Measurements from ENCODE around the gene CAMTA1.

CAMTA1 gene

DNA sequence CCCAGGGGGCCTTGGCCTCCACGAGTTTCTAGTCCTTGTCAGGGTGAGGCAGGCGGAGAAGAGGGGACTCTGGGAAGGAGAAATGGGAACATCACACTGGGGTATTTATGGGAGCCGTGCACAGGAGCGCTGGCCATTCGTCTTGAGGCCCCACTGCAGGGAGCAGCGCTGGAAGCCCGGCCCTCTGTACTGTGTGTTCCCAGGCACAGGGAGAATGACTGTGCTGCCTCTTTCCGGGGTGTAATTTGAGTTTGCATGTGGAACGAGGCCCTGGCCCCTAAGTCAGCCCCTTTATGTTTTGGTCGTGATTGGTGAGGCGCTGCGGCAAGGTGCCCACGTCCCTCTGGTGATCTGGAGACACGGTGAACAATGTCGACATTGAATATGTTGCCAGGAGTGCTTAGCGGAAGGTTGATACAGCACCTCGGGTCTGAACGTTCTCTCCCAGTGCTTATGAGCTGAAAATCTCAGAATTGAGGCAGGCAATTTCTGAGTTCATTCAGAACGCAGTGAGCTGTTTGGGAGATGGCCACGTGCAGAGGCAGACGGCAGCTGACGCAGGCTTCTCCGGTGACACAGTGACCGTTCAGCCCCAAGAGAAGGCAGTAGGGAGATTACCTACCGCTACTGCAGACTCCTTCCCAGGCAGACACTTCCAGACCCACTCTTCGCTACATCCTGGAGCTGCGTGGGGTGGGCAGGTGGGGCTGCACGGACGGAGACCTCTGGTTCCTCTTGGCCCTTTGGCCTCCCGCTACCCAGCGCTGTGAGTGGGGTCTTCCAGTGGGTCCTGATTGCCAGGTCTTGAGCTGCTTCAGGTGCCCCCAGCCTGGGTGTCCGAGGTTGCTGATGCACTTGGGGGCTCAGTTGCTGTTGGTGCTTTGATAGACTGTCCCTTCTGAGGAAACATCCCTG, 265.8 kb downstream of the CAMTA1 start:
- no peak for DNase-seq

GRCh38 chr1:7052701-7053100, 267.4 kb downstream of the CAMTA1 start:
- DNase-seq, result no peak

DNA sequence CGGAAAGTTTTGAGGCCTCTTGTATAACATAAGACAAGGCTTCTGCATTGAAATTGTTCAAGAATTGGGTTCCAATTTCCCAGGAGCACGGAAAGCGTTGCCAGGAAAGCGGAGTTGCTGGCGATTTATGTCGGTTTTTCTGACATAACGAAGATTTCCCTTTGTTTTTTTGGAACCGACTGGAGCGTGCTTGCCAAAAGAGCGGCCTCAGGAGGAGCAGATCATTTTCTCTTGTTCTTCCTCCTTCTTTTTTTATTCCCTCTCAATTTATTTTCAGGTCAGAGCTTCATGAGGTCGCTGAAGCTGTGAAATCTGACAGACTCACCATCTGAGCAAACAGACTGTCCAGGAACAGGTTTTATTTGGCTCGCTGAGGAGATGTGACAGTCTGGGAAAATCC, 275.5 kb downstream of the CAMTA1 start:
- DNase-seq, result no peak

GRCh38 chr1:7062346-7063061, 277.2 kb downstream of the CAMTA1 start:
- no peak for DNase-seq

DNA sequence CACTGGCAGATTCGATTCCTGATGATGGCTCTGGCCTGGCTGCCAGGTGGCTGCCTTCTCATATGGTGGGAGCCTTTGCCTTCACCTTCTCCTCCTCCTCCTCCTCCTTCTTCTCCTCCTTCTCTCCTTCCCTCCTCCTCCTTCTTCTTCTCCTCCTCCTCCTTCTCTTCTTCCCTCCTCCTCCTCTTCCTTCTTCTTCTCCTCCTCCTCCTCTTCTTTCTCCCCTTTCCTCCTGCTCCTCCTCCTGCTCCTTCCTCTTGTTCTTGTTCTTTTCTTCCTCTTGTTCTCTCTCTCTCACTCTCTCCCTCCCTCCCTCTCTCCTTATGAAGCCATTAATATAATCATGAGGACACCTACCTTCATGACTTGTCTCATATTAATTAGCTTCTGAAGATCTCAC, 278.7 kb downstream of the CAMTA1 start:
- DNase-seq, result no peak

GRCh38 chr1:7068552-7068951, 283.3 kb downstream of the CAMTA1 start:
- no peak for DNase-seq

- DNase-seq, result no peak
Observed at GRCh38 chr1:7069931-7070330, 284.7 kb downstream of the CAMTA1 start.

DNA sequence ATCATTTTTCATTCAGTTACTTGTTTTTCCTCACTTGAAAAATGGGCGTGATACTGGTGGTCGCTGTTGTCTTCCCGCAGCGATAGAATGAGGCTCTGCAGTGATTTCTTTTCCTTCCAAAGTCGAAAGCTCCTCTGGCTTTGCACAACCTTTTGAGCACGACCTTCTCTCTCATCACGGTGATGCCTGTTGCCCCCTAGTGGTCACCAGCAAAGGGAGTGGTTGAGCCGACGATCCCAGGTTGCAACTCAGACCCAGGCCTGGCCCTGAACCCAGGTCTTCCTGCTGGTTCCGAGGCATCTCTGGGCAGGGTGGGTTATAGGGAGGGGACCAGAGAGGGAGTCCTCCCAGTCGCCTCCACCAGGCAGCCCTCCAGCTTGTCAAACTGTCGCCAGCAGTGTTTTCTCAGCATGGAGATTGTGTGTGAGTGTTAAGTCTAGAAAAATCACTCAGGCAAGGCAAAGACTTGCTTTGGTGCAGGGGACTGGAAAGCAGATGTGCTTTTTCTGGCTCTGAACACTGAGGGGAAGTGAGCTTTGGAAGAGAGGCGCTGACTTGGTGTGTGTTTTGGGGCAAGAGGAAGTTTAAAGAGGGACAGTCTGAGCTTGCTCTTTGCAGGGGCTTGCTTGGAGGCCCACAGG, 285.3 kb downstream of the CAMTA1 start:
- no peak for DNase-seq

DNA sequence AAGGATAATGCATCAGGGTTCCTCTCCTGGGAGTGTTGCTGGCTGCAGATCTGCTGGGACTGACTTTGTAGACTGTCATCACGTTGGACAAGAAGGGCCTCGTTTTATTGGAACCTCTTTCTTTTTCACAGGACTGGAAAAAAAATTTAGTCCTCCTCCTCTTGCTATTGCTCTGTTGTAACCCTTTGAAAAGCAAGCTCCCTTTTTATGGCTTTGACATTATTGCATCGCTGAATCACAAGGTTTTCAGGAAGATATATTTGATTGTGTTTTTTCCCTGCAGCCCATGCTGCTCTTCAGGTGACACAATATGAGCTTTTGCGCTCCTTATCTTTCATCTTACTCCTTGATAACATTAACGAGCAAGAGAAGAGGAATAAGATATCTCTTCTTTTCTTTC, 290.9 kb downstream of the CAMTA1 start:
- no peak for DNase-seq

DNA sequence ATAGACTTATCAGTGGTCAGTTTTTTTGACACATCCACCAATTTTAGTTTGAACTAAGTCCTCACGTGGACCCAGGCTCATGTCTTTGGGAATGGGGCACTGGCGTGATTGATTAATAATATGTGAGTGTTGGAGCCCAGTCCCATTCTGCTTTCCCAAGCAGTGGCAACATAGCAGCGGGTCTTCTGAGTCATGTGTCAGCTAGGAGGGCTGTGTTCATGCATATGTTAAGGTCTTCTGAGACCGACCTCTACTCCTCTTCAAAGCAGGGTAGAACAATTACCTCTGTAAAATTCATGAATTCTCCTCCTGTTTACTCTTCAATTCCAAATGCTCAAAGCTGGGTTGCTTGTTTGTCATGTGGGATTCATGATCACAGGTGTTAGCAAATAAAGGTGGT, 291.3 kb downstream of the CAMTA1 start:
- no peak for DNase-seq

- DNase-seq, result no peak
Observed at GRCh38 chr1:7077136-7077535, 291.9 kb downstream of the CAMTA1 start.

DNA sequence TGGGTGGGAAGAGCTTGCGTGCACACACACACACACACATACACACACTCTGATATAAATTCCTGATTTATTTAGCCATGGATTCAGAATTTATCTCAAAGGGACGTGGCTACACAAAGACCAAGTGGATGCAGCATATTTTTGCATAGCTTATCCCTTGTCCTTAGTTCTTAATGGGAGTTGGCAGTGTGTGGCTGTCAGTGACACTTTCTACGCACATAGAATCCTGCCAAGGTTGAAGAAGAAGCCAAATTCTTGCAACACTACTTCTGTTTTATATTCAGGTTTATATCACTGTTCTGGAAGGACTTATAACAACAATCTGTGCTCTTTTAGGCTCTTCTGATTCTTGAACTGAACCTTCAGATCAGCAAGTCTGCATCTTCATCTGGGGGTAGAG, 292.7 kb downstream of the CAMTA1 start:
- no peak for DNase-seq

GRCh38 chr1:7079637-7080036, 294.4 kb downstream of the CAMTA1 start:
- no peak for DNase-seq

GRCh38 chr1:7084232-7084894, 299.1 kb downstream of the CAMTA1 start:
- DNase-seq, result no peak

DNA sequence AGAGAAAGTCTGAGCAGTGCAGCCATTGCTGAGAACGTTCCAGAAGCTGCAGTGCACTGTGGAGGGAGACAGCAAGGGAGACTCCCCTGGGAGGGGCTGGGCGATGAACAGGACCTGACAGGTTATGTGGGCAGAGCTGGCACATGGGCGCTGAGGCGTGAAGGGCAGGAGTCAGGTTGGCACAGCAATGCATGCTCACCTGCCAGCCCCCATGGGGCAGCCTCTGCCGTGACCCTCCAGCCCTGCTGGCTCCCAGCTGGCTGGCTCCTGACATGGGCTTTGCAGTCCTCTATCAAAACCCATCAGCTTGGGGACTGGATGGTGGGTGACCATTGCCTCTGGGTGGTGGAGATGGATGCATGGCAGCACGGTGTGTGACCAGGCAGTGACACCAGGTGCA, 300.3 kb downstream of the CAMTA1 start:
- no peak for DNase-seq

- no peak for DNase-seq
Observed at GRCh38 chr1:7086106-7086505, 300.9 kb downstream of the CAMTA1 start.

DNA sequence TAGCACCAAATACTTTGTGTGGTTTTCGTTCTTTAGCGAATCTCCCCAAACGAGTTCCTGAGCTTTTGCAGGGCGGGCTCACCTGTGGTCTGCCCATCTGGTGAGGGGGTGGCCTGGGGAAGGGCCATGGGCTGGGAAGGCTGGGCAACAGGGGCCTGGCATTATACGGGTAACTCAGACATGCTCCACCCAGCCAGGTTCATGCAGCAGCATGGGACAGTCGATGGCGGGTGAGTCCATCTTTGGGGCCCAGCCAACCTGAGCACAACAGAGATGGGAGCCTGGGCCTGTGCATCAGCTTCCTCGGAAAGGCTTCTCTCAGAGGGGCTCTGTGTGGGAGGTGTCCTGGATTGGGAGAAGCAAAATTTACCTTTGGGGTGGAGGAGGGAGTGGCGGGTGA, 302.6 kb downstream of the CAMTA1 start:
- no peak for DNase-seq

GRCh38 chr1:7089497-7089896, 304.2 kb downstream of the CAMTA1 start:
- no peak for DNase-seq

DNA sequence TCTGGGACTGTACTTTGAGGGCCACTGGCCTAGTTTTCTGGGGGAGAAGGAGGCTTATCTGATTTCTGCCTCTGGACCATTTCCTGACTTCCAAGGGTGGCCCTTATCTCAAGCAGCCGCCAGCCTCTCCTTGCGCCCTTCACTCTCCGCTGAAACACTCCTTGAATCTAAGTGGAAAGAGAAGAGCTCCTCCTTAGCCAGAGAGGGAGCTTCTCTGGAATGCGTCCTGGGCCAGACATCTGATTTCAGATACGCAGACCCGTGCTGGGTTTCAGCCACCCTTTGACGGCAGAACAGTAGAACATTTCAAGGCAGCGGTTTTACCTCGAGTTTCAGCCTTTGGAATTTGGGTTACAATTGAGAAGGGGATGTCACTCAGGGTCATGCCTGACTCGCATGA, 308.0 kb downstream of the CAMTA1 start:
- no peak for DNase-seq

GRCh38 chr1:7094086-7094485, 308.8 kb downstream of the CAMTA1 start:
- DNase-seq, result no peak

- no peak for DNase-seq
Observed at GRCh38 chr1:7094509-7094908, 309.3 kb downstream of the CAMTA1 start.

DNA sequence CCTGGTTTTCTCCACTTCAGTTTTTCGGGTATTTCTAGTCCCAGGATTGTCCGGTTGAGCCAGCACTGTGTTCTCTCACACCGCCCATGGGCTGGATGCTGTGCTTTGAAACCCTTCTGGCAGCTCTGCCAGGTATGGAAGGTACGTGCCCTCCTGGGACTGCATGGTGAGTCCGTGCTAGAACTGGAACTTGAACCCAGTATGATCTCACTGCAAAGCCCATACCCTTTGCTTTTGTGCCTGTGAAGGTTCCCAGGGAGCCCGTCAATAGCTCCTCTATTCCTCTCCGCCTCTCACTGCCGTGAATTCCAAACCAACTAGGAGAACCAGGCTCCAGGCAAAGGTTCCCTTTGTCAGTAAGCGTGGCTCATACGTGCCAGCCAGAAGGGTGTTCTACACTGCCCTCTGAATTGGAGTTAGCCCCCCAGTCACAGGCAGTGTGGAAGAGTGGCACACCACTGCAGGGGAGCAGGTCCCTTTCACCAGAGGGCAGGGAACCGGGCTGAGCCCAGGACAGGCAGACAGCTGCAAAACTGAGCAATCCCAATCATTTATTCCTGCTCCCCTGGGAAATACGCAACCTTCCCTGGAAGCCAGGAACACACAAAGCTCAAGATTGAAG, 310.2 kb downstream of the CAMTA1 start:
- no peak for DNase-seq

All from NCI-H1048 (cell line).